NOMO-1 treated with dmso at 0.1 percent for 144 hours (cell line): Measurements from ENCODE around the gene FTO.

Experiments used
- DNase-seq: peaks from one replicate; lab custom pipeline; 2025; ENCODE audit not compliant: unreplicated experiment; lab: John Stamatoyannopoulos, UW

The FTO gene

GRCh38 chr16:53753431-53753830 lies 49.5 kb downstream of the FTO start:
- no peak for DNase-seq

- no peak for DNase-seq
Observed at GRCh38 chr16:53755026-53755910, 51.3 kb downstream of the FTO start.

GRCh38 chr16:53756275-53756996 lies 52.5 kb downstream of the FTO start:
- no peak for DNase-seq

- no peak for DNase-seq
Observed at GRCh38 chr16:53757971-53758609, 54.1 kb downstream of the FTO start.

- no peak for DNase-seq
Observed at GRCh38 chr16:53761962-53762703, 58.2 kb downstream of the FTO start.

- DNase-seq, result no peak
Observed at GRCh38 chr16:53766304-53767016, 62.5 kb downstream of the FTO start.

- no peak for DNase-seq
Observed at GRCh38 chr16:53768167-53768566, 64.2 kb downstream of the FTO start.

- no peak for DNase-seq
Observed at GRCh38 chr16:53768593-53768992, 64.6 kb downstream of the FTO start.

GRCh38 chr16:53769185-53769584 lies 65.2 kb downstream of the FTO start:
- no peak for DNase-seq

- no peak for DNase-seq
Observed at GRCh38 chr16:53769787-53770186, 65.8 kb downstream of the FTO start.

- DNase-seq, result no peak
Observed at GRCh38 chr16:53770641-53771040, 66.7 kb downstream of the FTO start.

- no peak for DNase-seq
Observed at GRCh38 chr16:53771655-53772497, 67.9 kb downstream of the FTO start.

- DNase-seq, result peak; percentile 60
Observed at GRCh38 chr16:53773150-53773846, 69.3 kb downstream of the FTO start.

- DNase-seq, result no peak
Observed at GRCh38 chr16:53773881-53774280, 69.9 kb downstream of the FTO start.

- no peak for DNase-seq
Observed at GRCh38 chr16:53775106-53775820, 71.3 kb downstream of the FTO start.

GRCh38 chr16:53775821-53776431 lies 72.0 kb downstream of the FTO start:
- DNase-seq, result peak; percentile 81

- DNase-seq, result no peak
Observed at GRCh38 chr16:53779186-53779585, 75.2 kb downstream of the FTO start.

GRCh38 chr16:53780051-53780450 lies 76.1 kb downstream of the FTO start:
- no peak for DNase-seq
